Cardiac fibroblast (primary cell): ENCODE data around the gene LIN28B.
"Not testable (repeated sequence)": the region's sequence is repeated elsewhere in the genome, so short reads cannot be mapped to it uniquely, and the experiment has no call there.

ENCODE experiments used
- DNase-seq, 2 donors: peaks; one replicate each; pipeline versions ENCODE4 v3.0.0 to v3.0.0-alpha.2; 2010; ENCODE audit warnings: low read depth in 2 of 2
- H3K4me3 ChIP-seq, 2 donors: replicated peaks in 1 of 2; 1 replicate in 1 of 2; 2 replicates in 1 of 2; pipeline ENCODE4 v1.5.1; 2011; ENCODE audit warnings: low read depth in 2 of 2, low read length in 2 of 2, mild to moderate bottlenecking in 2 of 2, moderate library complexity in 1 of 2
- CTCF ChIP-seq: IDR thresholded peaks from one replicate; pipeline ENCODE4 v1.5.1; 2011; ENCODE audit warnings: low read depth, mild to moderate bottlenecking, low read length, inconsistent platforms

LIN28B gene

GRCh38 chr6:104995989-104996617 is 39.2 kb downstream of the LIN28B start:
- no peak overlapping the region for H3K4me3 ChIP-seq
- no peak for TF ChIP-seq CTCF
- peak; percentile 38 to 73 for DNase-seq

GRCh38 chr6:105001063-105001462 is 44.2 kb downstream of the LIN28B start:
- H3K4me3 ChIP-seq = no peak overlapping the region
- TF ChIP-seq CTCF = no peak
- DNase-seq = no peak

GRCh38 chr6:105001906-105002305 is 45.0 kb downstream of the LIN28B start:
- H3K4me3 ChIP-seq = no peak overlapping the region
- TF ChIP-seq CTCF = no peak
- no peak for DNase-seq

- TF ChIP-seq CTCF = no peak
- H3K4me3 ChIP-seq = no peak overlapping the region
- DNase-seq = no peak
Observed at GRCh38 chr6:105005451-105005850, 48.5 kb downstream of the LIN28B start.

- not testable (repeated sequence) for DNase-seq, H3K4me3 ChIP-seq
Observed at GRCh38 chr6:105013459-105013858, 56.6 kb downstream of the LIN28B start.

- DNase-seq = no peak
- no peak overlapping the region for H3K4me3 ChIP-seq
- no peak for TF ChIP-seq CTCF
Observed at GRCh38 chr6:105014448-105014847, 57.5 kb downstream of the LIN28B start.

- no peak overlapping the region for H3K4me3 ChIP-seq
- DNase-seq = no peak
- no peak for TF ChIP-seq CTCF
Observed at GRCh38 chr6:105014954-105015353, 58.0 kb downstream of the LIN28B start.
